Neural cell (in vitro differentiated cells): Measurements from ENCODE around the gene STT3B.

ENCODE experiments used
- CTCF ChIP-seq: fragments of 450-650 bp; IDR thresholded peaks from 2 replicates; pipeline ENCODE4 v1.5.1; 2014; ENCODE audit warnings: antibody characterized with exemption, mild to moderate bottlenecking, moderate library complexity; ENCODE audit not compliant: poor library complexity, severe bottlenecking
- EP300 ChIP-seq: fragments of 450-650 bp; conservative IDR thresholded peaks from 2 replicates; pipeline ENCODE4 v1.6.1; 2014; ENCODE audit warnings: antibody characterized with exemption, mild to moderate bottlenecking, moderate library complexity; ENCODE audit not compliant: poor library complexity, severe bottlenecking
- EZH2 ChIP-seq: fragments of 200-600, 300-800 bp; shearing (Covaris generic), sonication (generic); IDR thresholded peaks from 2 replicates; pipeline ENCODE4 v1.6.1; 2014; ENCODE audit warnings: antibody characterized with exemption, low read length, borderline replicate concordance, mild to moderate bottlenecking; ENCODE audit not compliant: insufficient read depth, poor library complexity, severe bottlenecking
- MXI1 ChIP-seq: fragments of 450-650 bp; conservative IDR thresholded peaks from 2 replicates; pipeline ENCODE4 v1.6.1; 2014; ENCODE audit warnings: antibody characterized with exemption, mild to moderate bottlenecking; ENCODE audit not compliant: poor library complexity, severe bottlenecking
- SMC3 ChIP-seq: fragments of 450-650 bp; conservative IDR thresholded peaks from 2 replicates; pipeline ENCODE4 v1.6.1; 2014; ENCODE audit warnings: antibody characterized with exemption, mild to moderate bottlenecking, moderate library complexity; ENCODE audit not compliant: poor library complexity
- TAF1 ChIP-seq: IDR thresholded peaks from 2 replicates; pipeline ENCODE4 v1.6.1; 2012; ENCODE audit warnings: low read depth

- TF ChIP-seq CTCF (no peak), EZH2 (no peak), EP300 (no peak), MXI1 (no peak), TAF1 (no peak), SMC3 (no peak)
These were observed 1.3 kb downstream of the STT3B start for GRCh38 chr3:31534065-31534425.
